ENCODE data around the gene RNF4. TPM values are rescaled to one million over a fixed set of nuclear protein-coding genes. Genes with fewer than 3 reads are reported as not detected.

The RNF4 gene
- total RNA-seq, 1 donor from 2014 or later, result 52.7 TPM

GRCh38 chr4:2436301-2436700, 32.6 kb upstream of the RNF4 start:
- no peak for TF ChIP-seq CTCF (IDR thresholded peaks at IDR 0.05; ENCODE audit: insufficient read depth, low read length, severe bottlenecking)
- DNase-seq (ENCODE audit: low read depth) (no peak), FAIRE-seq (no peak)
- Histone ChIP-seq H3K36me3 (ENCODE audit: control insufficient read depth, insufficient read depth, low read length) (no peaks in the 10 kb centered on the region), H3K4me3 (ENCODE audit: low read depth, low read length) (no peak overlapping the region), H3K27me3 (ENCODE audit: control insufficient read depth, insufficient read depth, low read length) (peaks cover 2% of the 10 kb centered on the region)

- no peak for FAIRE-seq
- no peak for TF ChIP-seq CTCF (IDR thresholded peaks at IDR 0.05; ENCODE audit: insufficient read depth, low read length, severe bottlenecking)
Measured at GRCh38 chr4:2436761-2437474, 32.0 kb upstream of the RNF4 start.

GRCh38 chr4:2437475-2438215, 31.3 kb upstream of the RNF4 start:
- FAIRE-seq (no peak), DNase-seq (ENCODE audit: low read depth) (no peak)
- H3K27me3 ChIP-seq (ENCODE audit: control insufficient read depth, insufficient read depth, low read length), result peaks cover 2% of the 10 kb centered on the region
- TF ChIP-seq CTCF (IDR thresholded peaks at IDR 0.05; ENCODE audit: insufficient read depth, low read length, severe bottlenecking), result no peak
- no peak overlapping the region for H3K4me3 ChIP-seq (ENCODE audit: low read depth, low read length)
- no peaks in the 10 kb centered on the region for H3K36me3 ChIP-seq (ENCODE audit: control insufficient read depth, insufficient read depth, low read length)

More at GRCh38 chr4:2436761-2437474, 32.0 kb upstream of the RNF4 start:
- no peaks in the 10 kb centered on the region for H3K36me3 ChIP-seq (ENCODE audit: control insufficient read depth, insufficient read depth, low read length)
- no peak for DNase-seq (ENCODE audit: low read depth)
- H3K4me3 ChIP-seq (ENCODE audit: low read depth, low read length), result no peak overlapping the region
- peaks cover 2% of the 10 kb centered on the region for H3K27me3 ChIP-seq (ENCODE audit: control insufficient read depth, insufficient read depth, low read length)

GRCh38 chr4:2438822-2439718, 29.8 kb upstream of the RNF4 start:
- FAIRE-seq (no peak), DNase-seq (ENCODE audit: low read depth) (no peak)
- peaks cover 2% of the 10 kb centered on the region for H3K27me3 ChIP-seq (ENCODE audit: control insufficient read depth, insufficient read depth, low read length)
- H3K4me3 ChIP-seq (ENCODE audit: low read depth, low read length), result no peak overlapping the region
- no peak for TF ChIP-seq CTCF (IDR thresholded peaks at IDR 0.05; ENCODE audit: insufficient read depth, low read length, severe bottlenecking)
- H3K36me3 ChIP-seq (ENCODE audit: control insufficient read depth, insufficient read depth, low read length), result no peaks in the 10 kb centered on the region

- no peak for FAIRE-seq
- no peak overlapping the region for H3K4me3 ChIP-seq (ENCODE audit: low read depth, low read length)
- TF ChIP-seq CTCF (IDR thresholded peaks at IDR 0.05; ENCODE audit: insufficient read depth, low read length, severe bottlenecking), result peak; percentile 82
- DNase-seq (ENCODE audit: low read depth), result peak; percentile 46
- no peaks in the 10 kb centered on the region for H3K36me3 ChIP-seq (ENCODE audit: control insufficient read depth, insufficient read depth, low read length)
- peaks cover 2% of the 10 kb centered on the region for H3K27me3 ChIP-seq (ENCODE audit: control insufficient read depth, insufficient read depth, low read length)
Measured at GRCh38 chr4:2441393-2442174, 27.3 kb upstream of the RNF4 start.

Data from bronchial epithelial cell (primary cell).